Ishikawa (cell line): ENCODE results near the gene SPACA6.

Experiments
- CEBPB ChIP-seq: IDR thresholded peaks from 2 replicates; pipeline ENCODE4 v1.6.1; 2012
- MAX ChIP-seq: IDR thresholded peaks from 2 replicates; pipeline ENCODE4 v1.6.1; 2012
- RAD21 ChIP-seq: IDR thresholded peaks from 2 replicates; pipeline ENCODE4 v1.6.1; 2012; ENCODE audit warnings: low read depth
- TAF1 ChIP-seq: IDR thresholded peaks from 2 replicates; pipeline ENCODE4 v1.6.1; 2012; ENCODE audit warnings: low read depth, mild to moderate bottlenecking
- YY1 ChIP-seq: IDR thresholded peaks from 2 replicates; pipeline ENCODE4 v1.6.1; 2012; ENCODE audit warnings: low read depth

DNA sequence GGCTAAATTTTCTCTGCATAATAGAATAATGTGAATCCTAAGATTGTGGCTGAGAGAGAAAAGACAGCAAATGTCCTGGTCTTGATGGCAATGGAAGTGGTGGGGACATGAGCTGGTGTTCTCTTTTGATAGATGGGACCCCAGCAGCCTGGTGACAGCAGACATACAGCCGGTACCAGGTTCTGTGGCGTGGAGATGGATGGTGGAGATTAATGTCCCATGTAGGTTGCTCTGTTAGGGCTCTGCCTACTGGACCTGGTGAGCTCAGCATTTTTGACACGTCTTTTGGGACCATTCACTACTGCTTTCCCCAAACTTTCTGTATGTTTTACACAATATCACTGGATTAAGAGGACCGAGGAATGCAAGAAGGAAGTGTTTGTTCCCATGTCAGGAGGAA, 38.3 kb upstream of the SPACA6 start:
- TF ChIP-seq RAD21 (no peak), CEBPB (no peak), MAX (no peak), TAF1 (no peak), YY1 (no peak)
